Measurements from ENCODE around the gene CFAP45. TPM values are rescaled to one million over a fixed set of nuclear protein-coding genes. Genes with fewer than 3 reads are reported as not detected.

The CFAP45 gene
- total and polyA plus RNA-seq, 9 of the 15 experiments (the other 6 are each of a cell fraction or from before 2014, with no cell fraction given): 0.65 to 2.4 (median 1.5) TPM

DNA sequence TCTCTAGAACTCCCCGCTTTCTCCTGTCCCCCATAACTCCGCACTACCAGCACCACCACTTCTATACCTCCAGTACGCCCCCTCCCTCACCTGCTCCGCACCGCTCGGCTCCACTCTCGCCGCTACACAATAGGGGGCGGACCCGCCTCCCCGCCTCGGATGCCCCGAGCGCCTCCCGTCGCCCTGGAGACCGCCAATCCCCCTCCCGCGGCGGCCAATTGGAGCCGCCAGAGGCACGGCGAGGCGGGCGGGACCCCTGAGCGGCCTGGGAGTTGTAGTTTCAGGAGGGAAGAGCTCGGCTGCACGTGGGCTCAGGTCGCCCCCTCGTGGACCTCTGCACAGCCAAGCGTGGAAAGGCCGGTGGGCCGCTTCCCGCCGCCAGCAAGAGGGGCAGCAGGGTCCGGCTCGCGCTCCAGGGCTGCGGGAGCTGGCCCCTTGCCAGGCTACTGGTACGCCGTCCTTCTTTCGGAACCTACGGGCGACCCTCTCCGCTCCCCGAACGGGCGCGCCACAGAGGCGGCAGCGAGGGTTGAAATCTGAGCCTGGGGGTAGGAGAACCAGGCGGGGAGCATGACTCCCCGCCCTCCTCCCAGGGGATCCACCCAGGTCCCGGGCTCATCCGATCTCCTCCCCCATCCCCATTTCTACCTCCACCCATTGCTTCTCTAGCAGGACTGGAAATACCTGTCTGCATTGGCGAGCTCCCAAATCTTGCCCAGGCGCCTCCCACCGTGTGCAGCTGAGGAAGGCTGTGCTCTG, 45.7 kb upstream of the CFAP45 start, which contains the start of gene IGSF9:
Gene IGSF9 (minus strand): TSS at position 131 of the 759 bp plus-strand sequence. CDS start 2,159 bp downstream, outside the sequence.
- Histone ChIP-seq H3K4me2 (ENCODE audit: insufficient read depth, low read length) (peak within 1 kb of the TSS; percentile 68), H3K4me3 (peak within 1 kb of the TSS; percentile 36), H2AFZ (ENCODE audit: low read depth, low read length) (peak within 1 kb of the TSS; percentile 96), H3K79me2 (ENCODE audit: control insufficient read depth, insufficient read depth, low read length) (no peaks in the 10 kb centered on the region), H3K9ac (ENCODE audit: insufficient read depth in 1 of 2, low read depth in 2 of 2, low read length in 2 of 2) (peak within 1 kb of the TSS; percentile 21 to 93; a peak in 3 of 4 replicates), H3K9me1 (ENCODE audit: control insufficient read depth, insufficient read depth, low read length) (no peaks in the 10 kb centered on the region), H3K27me3 (ENCODE audit: control insufficient read depth in 2 of 2, insufficient read depth in 2 of 2, low read length in 2 of 2) (peaks cover 0 to 38% of the 10 kb centered on the region in 2 experiments; a peak in 4 of 5 replicates), H3K4me1 (replicated peaks in 1 of 2; ENCODE audit: control insufficient read depth in 2 of 2, insufficient read depth in 2 of 2, low read length in 2 of 2) (peaks cover 5 to 13% of the 10 kb centered on the region in 2 experiments; a peak in 3 of 5 replicates), H3K9me3 (replicated peaks; ENCODE audit: control insufficient read depth, insufficient read depth, low read depth, low read length) (no peaks in the 10 kb centered on the region), H3K36me3 (ENCODE audit: control insufficient read depth, insufficient read depth, low read length) (no peaks in the 10 kb centered on the region), H4K20me1 (replicated peaks; ENCODE audit: control insufficient read depth, insufficient read depth, low read length) (0 out of 2 replicates have a peak, but pooled peaks cover 3% of the 10 kb centered on the region), H3K27ac (ENCODE audit: extremely low read depth, low read depth, low read length) (no peak within 1 kb of the TSS)
- in situ Hi-C loops (cut with MboI) (no loop called here), intact Hi-C loops (cut with micrococcal nuclease) (loop anchor here (5.0 kb wide), 1 partner anchor 163 kb away; the partner anchor contains the start of gene DUSP23)
- WGBS (ENCODE audit: insufficient coverage, low coverage, missing lambda C conversion rate): 3% methylated on average over 26 of the region's 58 CpGs
- POLR2A ChIA-PET: interaction anchor here (0.5 to 1.4 kb wide), 4 partner anchors 10 to 260 kb away, joined by 3 to 5 read pairs (median 4); no protein-coding TSS in a partner anchor
- FAIRE-seq (peak; percentile 79), DNase-seq (ENCODE audit: extremely low read depth in 1 of 4, low spot score in 3 of 4) (peak; percentile 89 to 90 (median 89)), ATAC-seq (peak; percentile 98)
- no TSS peak for BruUV-seq (replicated peaks)
- CTCF ChIA-PET (ENCODE audit: low intra/inter-chr PET ratio): interaction anchor here (0.7 to 1.3 kb wide), 3 partner anchors 54 to 165 kb away, joined by 3 to 5 read pairs (median 3); partner anchors contain the start of gene DUSP23
- TF ChIP-seq CREB1 (IDR thresholded peaks at IDR 0.05): no peak
- TF ChIP-seq CREB1 (CRISPR knock-in tag; IDR thresholded peaks at IDR 0.05): peak; percentile 60; the same call in 1 of the 2 replicates
- TF ChIP-seq, protein P1, sequence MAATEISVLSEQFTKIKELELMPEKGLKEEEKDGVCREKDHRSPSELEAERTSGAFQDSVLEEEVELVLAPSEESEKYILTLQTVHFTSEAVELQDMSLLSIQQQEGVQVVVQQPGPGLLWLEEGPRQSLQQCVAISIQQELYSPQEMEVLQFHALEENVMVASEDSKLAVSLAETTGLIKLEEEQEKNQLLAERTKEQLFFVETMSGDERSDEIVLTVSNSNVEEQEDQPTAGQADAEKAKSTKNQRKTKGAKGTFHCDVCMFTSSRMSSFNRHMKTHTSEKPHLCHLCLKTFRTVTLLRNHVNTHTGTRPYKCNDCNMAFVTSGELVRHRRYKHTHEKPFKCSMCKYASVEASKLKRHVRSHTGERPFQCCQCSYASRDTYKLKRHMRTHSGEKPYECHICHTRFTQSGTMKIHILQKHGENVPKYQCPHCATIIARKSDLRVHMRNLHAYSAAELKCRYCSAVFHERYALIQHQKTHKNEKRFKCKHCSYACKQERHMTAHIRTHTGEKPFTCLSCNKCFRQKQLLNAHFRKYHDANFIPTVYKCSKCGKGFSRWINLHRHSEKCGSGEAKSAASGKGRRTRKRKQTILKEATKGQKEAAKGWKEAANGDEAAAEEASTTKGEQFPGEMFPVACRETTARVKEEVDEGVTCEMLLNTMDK (IDR thresholded peaks at IDR 0.05; ENCODE audit: borderline replicate concordance, insufficient read depth, low read depth, low read length, poor library complexity, severe bottlenecking): peak; percentile 97
- TF ChIP-seq U2AF1 (optimal IDR thresholded peaks at IDR 0.05; ENCODE audit: low read depth, low read length): peak; percentile 41
- TF ChIP-seq IRF2 (CRISPR knock-in tag; IDR thresholded peaks at IDR 0.05): no peak
- TF ChIP-seq RNF2 (IDR thresholded peaks at IDR 0.05): 0 out of 2 replicates have a peak, but pooled peaks have one; percentile 34
- TF ChIP-seq RBFOX2 (IDR thresholded peaks at IDR 0.05; ENCODE audit: low read depth, low read length): peak; percentile 60
- TF ChIP-seq CBX5 (IDR thresholded peaks at IDR 0.05; ENCODE audit: borderline replicate concordance, low read depth): no peak
- TF ChIP-seq NRF1 (conservative IDR thresholded peaks at IDR 0.05 in 1 of 2, IDR thresholded peaks at IDR 0.05 in 1 of 2): 0 out of 4 replicates have a peak, but pooled peaks of 1 of the 2 experiments have one; percentile 27
- TF ChIP-seq E2F3 (CRISPR knock-in tag; IDR thresholded peaks at IDR 0.05): peak; percentile 67; the same call in 1 of the 2 replicates
- peak; percentile 80; the same call in 1 of the 2 replicates for TF ChIP-seq TFAP4 (CRISPR knock-in tag; IDR thresholded peaks at IDR 0.05; ENCODE audit: borderline replicate concordance)
- peak; percentile 72; the same call in 1 of the 2 replicates for TF ChIP-seq ZBTB7A (IDR thresholded peaks at IDR 0.05; ENCODE audit: borderline replicate concordance, control insufficient read depth, low read depth, low read length)
- peak; percentile 26; the same call in 1 of the 2 replicates for TF ChIP-seq STAG1 (CRISPR knock-in tag; IDR thresholded peaks at IDR 0.05; ENCODE audit: borderline replicate concordance)
- TF ChIP-seq POLR2G (IDR thresholded peaks at IDR 0.05; ENCODE audit: low read depth, low read length): peak; percentile 68
- TF ChIP-seq ERF (CRISPR knock-in tag; IDR thresholded peaks at IDR 0.05): peak; percentile 44; the same call in 1 of the 2 replicates
- peak; percentile 92 for TF ChIP-seq CXXC5 (CRISPR knock-in tag; IDR thresholded peaks at IDR 0.05)
- no peak for TF ChIP-seq SP1 (CRISPR knock-in tag; IDR thresholded peaks at IDR 0.05)
- TF ChIP-seq KLF13 (tag; IDR thresholded peaks at IDR 0.05; ENCODE audit: borderline replicate concordance, low read depth): 0 out of 2 replicates have a peak, but pooled peaks have one; percentile 41
- no peak for TF ChIP-seq RFX7 (CRISPR knock-in tag; IDR thresholded peaks at IDR 0.05)

Data from K562 (cell line).